Transverse colon (tissue), 4 donors: Measurements from ENCODE around the gene MFAP1.

Experiments used
- EP300 ChIP-seq: sonication (generic); formaldehyde crosslinking; IDR thresholded peaks from one replicate; pipeline ENCODE4 v1.6.1; 2017; ENCODE audit warnings: antibody characterized with exemption, low read depth
- POLR2AphosphoS5 ChIP-seq, 3 donors: sonication (generic); formaldehyde crosslinking; IDR thresholded peaks; one replicate each; pipeline ENCODE4 v1.6.1; 2016; ENCODE audit warnings: antibody characterized with exemption in 3 of 3
- TF ChIP-seq, protein P1 (sequence below), 5 experiments: fragments of 200-600 bp in 3 of 5; fragments of 450-650 bp in 2 of 5; sonication (generic) in 3 of 5; IDR thresholded peaks; 1 replicate in 2 of 5; 2 replicates in 3 of 5; pipeline ENCODE4 v1.5.1; 2016 to 2017; ENCODE audit warnings: antibody characterized with exemption in 5 of 5, inconsistent platforms in 3 of 5, mild to moderate bottlenecking in 2 of 5, moderate library complexity in 1 of 5

GRCh38 chr15:43799209-43799944 lies 25.1 kb downstream of the MFAP1 start:
- TF ChIP-seq, protein P1, sequence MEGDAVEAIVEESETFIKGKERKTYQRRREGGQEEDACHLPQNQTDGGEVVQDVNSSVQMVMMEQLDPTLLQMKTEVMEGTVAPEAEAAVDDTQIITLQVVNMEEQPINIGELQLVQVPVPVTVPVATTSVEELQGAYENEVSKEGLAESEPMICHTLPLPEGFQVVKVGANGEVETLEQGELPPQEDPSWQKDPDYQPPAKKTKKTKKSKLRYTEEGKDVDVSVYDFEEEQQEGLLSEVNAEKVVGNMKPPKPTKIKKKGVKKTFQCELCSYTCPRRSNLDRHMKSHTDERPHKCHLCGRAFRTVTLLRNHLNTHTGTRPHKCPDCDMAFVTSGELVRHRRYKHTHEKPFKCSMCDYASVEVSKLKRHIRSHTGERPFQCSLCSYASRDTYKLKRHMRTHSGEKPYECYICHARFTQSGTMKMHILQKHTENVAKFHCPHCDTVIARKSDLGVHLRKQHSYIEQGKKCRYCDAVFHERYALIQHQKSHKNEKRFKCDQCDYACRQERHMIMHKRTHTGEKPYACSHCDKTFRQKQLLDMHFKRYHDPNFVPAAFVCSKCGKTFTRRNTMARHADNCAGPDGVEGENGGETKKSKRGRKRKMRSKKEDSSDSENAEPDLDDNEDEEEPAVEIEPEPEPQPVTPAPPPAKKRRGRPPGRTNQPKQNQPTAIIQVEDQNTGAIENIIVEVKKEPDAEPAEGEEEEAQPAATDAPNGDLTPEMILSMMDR (IDR thresholded peaks at IDR 0.05) = peak in 1 of 5 experiments; percentile 9
- no peak for TF ChIP-seq POLR2AphosphoS5 (IDR thresholded peaks at IDR 0.05)
- TF ChIP-seq EP300 = no peak
